Mucosa of descending colon (tissue), 3 donors: ENCODE measurements around the gene SEL1L3. TPM values are rescaled to one million over a fixed set of nuclear protein-coding genes. Genes with fewer than 3 reads are reported as not detected.

Source experiments
- ATAC-seq: fragments of 200-7000 bp; cut with Tn5 transposase; one replicate; pipeline ENCODE4 v1.9.1; 2020; ENCODE audit warnings: mild to moderate bottlenecking, moderate library complexity
- DNase-seq, 3 donors: peaks; one replicate each; pipeline ENCODE4 v3.0.0-alpha.2; 2020
- H3K36me3 ChIP-seq: fragments of 200-600 bp; one replicate; pipeline ENCODE4 v1.8.0; 2021; ENCODE audit warnings: low read depth, mild to moderate bottlenecking
- H3K4me1 ChIP-seq: fragments of 200-600 bp; one replicate; pipeline ENCODE4 v1.8.0; 2021; ENCODE audit warnings: low read depth, mild to moderate bottlenecking
- H3K4me3 ChIP-seq: fragments of 200-600 bp; one replicate; pipeline ENCODE4 v1.8.0; 2021; ENCODE audit warnings: mild to moderate bottlenecking
- H3K9me3 ChIP-seq: fragments of 200-600 bp; one replicate; pipeline ENCODE4 v1.8.0; 2021; ENCODE audit warnings: mild to moderate bottlenecking
- intact Hi-C, 2 donors: fragments of 100-400 bp; cut with DNase I in 1 of 2; cut with micrococcal nuclease in 1 of 2; formaldehyde crosslinking; loops; one replicate each; pipeline versions ENCODE4 v1.11.0 to v1.11.1; 2022; cut with DNase I, micrococcal nuclease
- total RNA-seq, 3 donors: library from RNA; stranded (reverse); fragmentation: NEBNext Ultra II Directional in 2 of 3; extraction: Animal tissue kit (Norgen Biotek cat#: 25700) in 2 of 3; gene quantifications; one replicate each; pipeline versions ENCODE4 v1.2.1 to v1.2.4, GENCODE V29; 2021 to 2023
- TF ChIP-seq, protein P1 (sequence below): fragments of 200-600 bp; IDR thresholded peaks from one replicate; pipeline ENCODE4 v1.8.0; 2022; ENCODE audit warnings: antibody characterized with exemption, mild to moderate bottlenecking
- donor health status: DM: no; HTN: no; CAD: no; lungs with moderate emphysema.
- donor health status: DM: no; HTN: no; CAD: no.
- donor health status: DM: no; HTN: yes; CAD: no.

Gene SEL1L3
- total RNA-seq, 3 donors from 2014 or later, result 51.7 to 104 (median 98.3) TPM

- TF ChIP-seq, protein P1, sequence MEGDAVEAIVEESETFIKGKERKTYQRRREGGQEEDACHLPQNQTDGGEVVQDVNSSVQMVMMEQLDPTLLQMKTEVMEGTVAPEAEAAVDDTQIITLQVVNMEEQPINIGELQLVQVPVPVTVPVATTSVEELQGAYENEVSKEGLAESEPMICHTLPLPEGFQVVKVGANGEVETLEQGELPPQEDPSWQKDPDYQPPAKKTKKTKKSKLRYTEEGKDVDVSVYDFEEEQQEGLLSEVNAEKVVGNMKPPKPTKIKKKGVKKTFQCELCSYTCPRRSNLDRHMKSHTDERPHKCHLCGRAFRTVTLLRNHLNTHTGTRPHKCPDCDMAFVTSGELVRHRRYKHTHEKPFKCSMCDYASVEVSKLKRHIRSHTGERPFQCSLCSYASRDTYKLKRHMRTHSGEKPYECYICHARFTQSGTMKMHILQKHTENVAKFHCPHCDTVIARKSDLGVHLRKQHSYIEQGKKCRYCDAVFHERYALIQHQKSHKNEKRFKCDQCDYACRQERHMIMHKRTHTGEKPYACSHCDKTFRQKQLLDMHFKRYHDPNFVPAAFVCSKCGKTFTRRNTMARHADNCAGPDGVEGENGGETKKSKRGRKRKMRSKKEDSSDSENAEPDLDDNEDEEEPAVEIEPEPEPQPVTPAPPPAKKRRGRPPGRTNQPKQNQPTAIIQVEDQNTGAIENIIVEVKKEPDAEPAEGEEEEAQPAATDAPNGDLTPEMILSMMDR, result no peak
- H3K36me3 ChIP-seq, result no peaks in the 10 kb centered on the region
- no peak for DNase-seq
- no peaks in the 10 kb centered on the region for H3K4me1 ChIP-seq
- ATAC-seq, result no peak
- intact Hi-C loops, result no loop called here
- no peaks in the 10 kb centered on the region for H3K9me3 ChIP-seq
- H3K4me3 ChIP-seq, result no peak overlapping the region
Observed at GRCh38 chr4:25818876-25819275, 43.9 kb downstream of the SEL1L3 start.

DNA sequence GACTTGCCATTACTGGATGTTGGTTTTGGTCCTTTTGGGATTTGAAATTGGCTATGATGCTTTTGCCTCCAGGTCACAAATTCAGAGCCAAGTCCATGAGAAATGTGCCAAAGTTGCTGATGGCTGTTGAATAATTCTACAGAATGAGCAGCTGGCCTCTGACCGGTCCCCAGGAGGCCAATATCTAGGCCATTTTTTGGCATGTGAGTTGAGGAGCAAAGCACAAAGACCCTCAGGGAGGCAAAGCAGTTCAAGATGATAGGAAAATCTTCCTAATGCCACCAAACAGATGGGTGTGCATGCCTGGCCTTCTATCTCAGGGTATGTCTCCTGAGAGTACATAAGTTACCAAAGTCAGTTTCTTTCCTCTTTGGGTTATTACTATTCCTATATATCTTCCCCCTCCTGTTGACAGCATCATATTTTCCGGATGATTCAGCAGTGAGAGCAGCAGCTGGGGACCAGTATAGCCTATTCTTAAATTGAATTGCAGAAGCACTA is 44.4 kb downstream of the SEL1L3 start:
- H3K36me3 ChIP-seq, result no peaks in the 10 kb centered on the region
- DNase-seq (no peak), ATAC-seq (no peak)
- no peak overlapping the region for H3K4me3 ChIP-seq
- H3K9me3 ChIP-seq, result no peaks in the 10 kb centered on the region
- TF ChIP-seq, protein P1, result no peak
- intact Hi-C loops, result no loop called here
- H3K4me1 ChIP-seq, result no peaks in the 10 kb centered on the region

DNA sequence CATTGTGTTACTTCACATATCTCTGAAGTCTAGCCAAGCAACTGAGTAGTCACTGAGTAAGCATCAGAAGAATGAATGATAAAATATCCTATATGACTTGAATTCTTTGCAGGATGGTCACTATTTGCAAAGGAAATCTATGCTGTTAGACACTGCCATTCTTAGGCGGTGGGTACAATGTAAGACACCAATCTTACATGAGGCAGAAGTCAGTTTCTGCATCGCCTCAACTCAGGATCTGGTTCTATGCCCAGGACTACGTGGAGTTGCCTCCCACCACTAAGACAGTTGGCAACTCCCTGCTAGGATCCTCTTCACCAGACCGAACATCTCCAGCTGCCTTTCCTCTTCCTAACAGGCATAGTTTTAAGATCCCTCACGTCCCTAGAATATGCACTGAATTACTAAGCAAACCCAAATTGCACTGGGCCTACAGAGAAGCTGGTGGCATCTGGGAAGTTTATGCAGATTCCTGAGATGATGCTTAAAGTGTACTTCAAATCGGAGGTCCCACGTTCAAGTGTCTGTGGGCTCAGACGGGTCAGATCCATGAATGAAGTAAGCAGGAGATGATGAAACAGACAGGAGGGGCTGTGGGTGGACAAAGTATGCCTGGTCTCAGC is 45.6 kb downstream of the SEL1L3 start:
- ATAC-seq, result no peak
- Histone ChIP-seq H3K4me1 (no peaks in the 10 kb centered on the region), H3K36me3 (no peaks in the 10 kb centered on the region), H3K4me3 (no peak overlapping the region), H3K9me3 (no peaks in the 10 kb centered on the region)
- DNase-seq, result no peak
- TF ChIP-seq, protein P1, result no peak
- intact Hi-C loops, result no loop called here

DNA sequence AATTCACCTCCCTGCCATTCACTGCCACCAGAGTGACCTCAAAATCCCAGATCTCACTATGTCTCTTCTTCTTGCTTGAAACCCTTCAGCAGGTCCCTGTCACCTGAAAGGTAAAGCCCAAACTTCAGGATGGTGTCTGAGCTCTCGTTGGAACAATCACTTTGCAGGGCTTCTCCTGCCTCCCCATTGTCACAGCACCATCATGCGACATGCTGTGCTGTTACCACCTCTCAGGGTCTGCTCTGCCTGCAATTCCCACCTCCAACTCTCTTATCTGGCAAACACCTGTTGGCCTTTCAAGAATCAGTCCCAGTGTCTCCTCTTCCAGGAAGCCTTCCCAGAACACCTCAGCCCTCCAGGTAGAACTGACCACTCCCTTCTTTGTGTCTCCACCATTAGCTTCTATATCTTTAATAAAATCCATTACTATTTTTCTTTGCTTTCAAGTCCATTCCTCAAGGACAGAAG is 46.2 kb downstream of the SEL1L3 start:
- intact Hi-C loops, result no loop called here
- no peak overlapping the region for H3K4me3 ChIP-seq
- TF ChIP-seq, protein P1, result no peak
- no peaks in the 10 kb centered on the region for H3K36me3 ChIP-seq
- no peaks in the 10 kb centered on the region for H3K4me1 ChIP-seq
- DNase-seq, result no peak
- H3K9me3 ChIP-seq, result no peaks in the 10 kb centered on the region
- no peak for ATAC-seq

DNA sequence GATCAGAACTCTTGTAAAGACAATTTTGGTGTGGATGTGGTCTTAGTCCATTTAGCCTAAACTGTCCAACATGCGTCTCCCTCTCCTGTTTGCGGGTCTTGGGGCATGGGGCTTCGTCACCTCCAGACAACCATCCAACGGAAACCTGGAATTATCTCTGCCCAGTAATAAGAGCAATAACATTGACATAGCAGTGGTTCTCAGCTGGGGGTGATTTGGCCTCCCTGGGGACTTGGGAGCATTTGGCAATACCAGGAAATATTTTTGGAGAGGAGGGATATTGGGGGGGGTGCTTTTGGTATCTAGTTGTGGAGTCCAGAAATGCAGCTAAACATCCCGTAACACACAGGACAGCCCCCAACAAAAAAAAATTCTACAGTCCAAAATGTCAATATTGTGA is 47.2 kb downstream of the SEL1L3 start:
- intact Hi-C loops, result no loop called here
- DNase-seq (no peak), ATAC-seq (no peak)
- no peaks in the 10 kb centered on the region for H3K4me1 ChIP-seq
- H3K9me3 ChIP-seq, result no peaks in the 10 kb centered on the region
- TF ChIP-seq, protein P1, result no peak
- no peaks in the 10 kb centered on the region for H3K36me3 ChIP-seq
- H3K4me3 ChIP-seq, result no peak overlapping the region
